CD8-positive, alpha-beta memory T cell (primary cell): ENCODE data around the gene WDR48. TPM values are rescaled to one million over a fixed set of nuclear protein-coding genes. Genes with fewer than 3 reads are reported as not detected.
A peak's percentile ranks its signal among the peaks of the same experiment; 100 is the strongest.

ENCODE experiments used
- CTCF ChIA-PET: fragments of 350-600 bp; sonication (Branson Sonifier 250); formaldehyde crosslinking; loops from one replicate; lab custom pipeline; 2021; ENCODE audit warnings: antibody characterized with exemption; lab: Charles Lee
- POLR2A ChIA-PET: fragments of 350-600 bp; sonication (Branson Sonifier 250); formaldehyde crosslinking; loops from one replicate; lab custom pipeline; 2021; ENCODE audit warnings: antibody characterized with exemption; lab: Charles Lee
- DNase-seq, 5 donors: peaks; one replicate each; pipeline versions ENCODE4 v3.0.0 to v3.0.0-alpha.2; 2020 to 2022; ENCODE audit warnings: mixed read lengths in 1 of 5
- H3K27ac ChIP-seq: one replicate; pipeline ENCODE4 v1.7.0; 2013; ENCODE audit warnings: low read depth, mild to moderate bottlenecking, low read length, moderate library complexity
- H3K27me3 ChIP-seq: 2 replicates; pipeline ENCODE4 v1.7.0; 2013; ENCODE audit warnings: low read length, mild to moderate bottlenecking; ENCODE audit not compliant: insufficient read depth, poor library complexity, severe bottlenecking
- H3K36me3 ChIP-seq: 2 replicates; pipeline ENCODE4 v1.7.0; 2013; ENCODE audit warnings: mild to moderate bottlenecking, low read length, moderate library complexity; ENCODE audit not compliant: insufficient read depth
- H3K4me1 ChIP-seq: 2 replicates; pipeline ENCODE4 v1.7.0; 2013; ENCODE audit warnings: mild to moderate bottlenecking, low read length, moderate library complexity; ENCODE audit not compliant: insufficient read depth
- H3K4me3 ChIP-seq: 2 replicates; pipeline ENCODE4 v1.7.0; 2013; ENCODE audit warnings: mild to moderate bottlenecking, low read length
- H3K9me3 ChIP-seq: 2 replicates; pipeline ENCODE4 v1.7.0; 2013; ENCODE audit warnings: mild to moderate bottlenecking, low read length
- H3K27ac Mint-ChIP-seq, 8 donors: one replicate each; pipeline ENCODE4 v1.8.0; 2020 to 2021; ENCODE audit warnings: mixed read lengths in 8 of 8, mild to moderate bottlenecking in 6 of 8, inconsistent platforms in 3 of 8, moderate library complexity in 3 of 8
- H3K27me3 Mint-ChIP-seq, 2 donors: one replicate each; pipeline ENCODE4 v1.8.0; 2020 to 2021; ENCODE audit warnings: mixed read lengths in 2 of 2, mild to moderate bottlenecking in 1 of 2, moderate library complexity in 1 of 2
- H3K36me3 Mint-ChIP-seq, 3 donors: one replicate each; pipeline ENCODE4 v1.8.0; 2020 to 2021; ENCODE audit warnings: mixed read lengths in 3 of 3, inconsistent platforms in 1 of 3, mild to moderate bottlenecking in 1 of 3
- H3K4me1 Mint-ChIP-seq, 3 donors: one replicate each; pipeline ENCODE4 v1.8.0; 2020 to 2021; ENCODE audit warnings: mixed read lengths in 3 of 3, inconsistent platforms in 1 of 3, mild to moderate bottlenecking in 1 of 3
- H3K4me3 Mint-ChIP-seq, 7 donors: one replicate each; pipeline ENCODE4 v1.8.0; 2020 to 2021; ENCODE audit warnings: mixed read lengths in 7 of 7, mild to moderate bottlenecking in 6 of 7, moderate library complexity in 4 of 7, inconsistent platforms in 2 of 7
- H3K9me3 Mint-ChIP-seq, 5 donors: one replicate each; pipeline ENCODE4 v1.8.0; 2020 to 2022; ENCODE audit warnings: mixed read lengths in 5 of 5, mild to moderate bottlenecking in 3 of 5, moderate library complexity in 2 of 5, inconsistent platforms in 1 of 5
- polyA plus RNA-seq: library from polyadenylated mRNA; unstranded; fragments of 300-500 nt; fragmentation: Illumina TruSeq; gene quantifications from one replicate; pipeline ENCODE4 v1.2.3, GENCODE V29; 2021
- total RNA-seq, 2 experiments: library from RNA; stranded (reverse); gene quantifications; one replicate each; pipeline ENCODE4 v1.2.3, GENCODE V29; 2021

Gene WDR48
- total and polyA plus RNA-seq, 3 experiments from 2014 or later: 44.7 to 46.3 (median 44.7) TPM

DNA sequence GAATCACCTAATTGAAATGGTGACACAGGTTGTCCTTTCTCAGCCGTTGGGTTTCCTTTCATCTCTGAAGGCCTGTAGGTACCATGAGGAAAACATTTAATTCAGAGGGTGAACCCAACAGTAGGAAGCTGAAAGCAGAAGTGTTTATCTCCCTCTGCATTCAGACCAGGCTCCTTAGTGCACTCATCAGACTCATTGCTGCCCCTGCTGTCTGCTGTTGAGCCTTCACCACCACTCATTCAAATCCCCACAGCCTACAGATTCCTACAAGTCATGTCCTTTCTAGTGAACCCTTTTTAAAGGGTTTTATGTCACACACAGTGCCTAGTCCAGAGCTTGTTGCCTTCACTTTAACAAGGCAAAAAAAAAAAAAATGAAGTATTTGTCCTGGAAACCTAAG lies 13.4 kb downstream of the WDR48 start:
- no peak overlapping the region for H3K4me3 Mint-ChIP-seq
- Histone ChIP-seq H3K36me3 (peaks cover 11% of the 10 kb centered on the region), H3K27ac (no peak overlapping the region), H3K9me3 (no peaks in the 10 kb centered on the region), H3K4me1 (no peaks in the 10 kb centered on the region), H3K27me3 (no peaks in the 10 kb centered on the region), H3K4me3 (no peak overlapping the region)
- H3K9me3 Mint-ChIP-seq: no peaks in the 10 kb centered on the region
- H3K36me3 Mint-ChIP-seq: peaks cover 7 to 71% (median 18%) of the 10 kb centered on the region in 3 donors
- ChIA-PET CTCF (interaction anchor here (0.7 to 1.0 kb wide), 2 partner anchors 53 to 223 kb away, joined by 3 read pairs; no protein-coding TSS in a partner anchor), POLR2A (no interaction called here)
- H3K27me3 Mint-ChIP-seq: peaks cover 0 to 3% of the 10 kb centered on the region in 2 donors
- peak overlapping the region in 3 of 8 donors; percentile 6 to 33 (median 22) for H3K27ac Mint-ChIP-seq
- DNase-seq: no peak
- peaks cover 25 to 39% (median 35%) of the 10 kb centered on the region in 3 donors for H3K4me1 Mint-ChIP-seq

DNA sequence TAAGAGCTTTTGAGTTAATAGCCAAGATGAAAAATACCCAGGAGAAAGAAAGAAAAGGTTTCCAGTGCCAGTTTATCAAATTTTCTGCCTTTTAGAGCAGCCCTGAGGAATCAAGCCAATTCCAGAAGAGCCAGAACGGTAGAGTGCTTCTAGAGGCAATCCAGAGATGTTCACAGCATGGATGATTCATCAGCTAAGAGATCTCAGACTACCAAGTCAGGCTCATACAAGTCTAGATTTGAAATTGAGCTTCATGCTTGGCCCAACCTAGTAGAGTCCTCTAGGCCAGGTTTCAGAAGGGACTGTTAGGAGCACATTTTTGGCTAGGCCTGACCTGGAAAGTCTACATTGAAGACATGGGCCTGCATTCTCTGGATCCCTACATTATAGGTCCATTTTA lies 15.5 kb downstream of the WDR48 start:
- H3K9me3 ChIP-seq: no peaks in the 10 kb centered on the region
- Mint-ChIP-seq H3K9me3 (no peaks in the 10 kb centered on the region), H3K27me3 (peaks cover 0 to 1% of the 10 kb centered on the region in 2 donors), H3K4me1 (peaks cover 10 to 27% (median 20%) of the 10 kb centered on the region in 3 donors), H3K36me3 (peaks cover 19 to 84% (median 24%) of the 10 kb centered on the region in 3 donors), H3K27ac (no peak overlapping the region), H3K4me3 (no peak overlapping the region)
- no peaks in the 10 kb centered on the region for H3K27me3 ChIP-seq
- POLR2A ChIA-PET: no interaction called here
- peaks cover 18% of the 10 kb centered on the region for H3K36me3 ChIP-seq
- H3K4me3 ChIP-seq: no peak overlapping the region
- CTCF ChIA-PET: no interaction called here
- H3K27ac ChIP-seq: no peak overlapping the region
- no peak for DNase-seq
- no peaks in the 10 kb centered on the region for H3K4me1 ChIP-seq

DNA sequence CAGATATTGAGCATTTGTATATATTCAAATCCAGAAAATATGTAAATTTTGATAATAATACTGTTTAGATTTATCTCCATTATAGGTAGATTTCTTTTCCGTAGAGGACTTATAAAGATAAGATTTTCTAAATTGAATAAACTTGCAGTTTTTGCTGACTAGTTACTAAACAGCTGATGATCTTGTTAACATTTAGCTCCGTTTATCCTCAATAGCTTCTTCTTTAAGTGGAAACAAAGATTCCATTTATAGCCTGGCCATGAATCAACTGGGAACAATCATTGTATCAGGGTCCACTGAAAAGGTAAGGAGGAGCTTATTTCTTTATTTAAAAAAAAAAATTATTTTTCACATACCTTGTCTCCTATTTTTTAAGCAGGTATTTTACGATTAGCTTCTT lies 16.7 kb downstream of the WDR48 start:
- Histone ChIP-seq H3K27ac (no peak overlapping the region), H3K9me3 (no peaks in the 10 kb centered on the region), H3K4me1 (no peaks in the 10 kb centered on the region), H3K27me3 (no peaks in the 10 kb centered on the region), H3K36me3 (peaks cover 23% of the 10 kb centered on the region), H3K4me3 (no peak overlapping the region)
- ChIA-PET CTCF (no interaction called here), POLR2A (no interaction called here)
- no peak overlapping the region for H3K4me3 Mint-ChIP-seq
- no peaks in the 10 kb centered on the region for H3K9me3 Mint-ChIP-seq
- H3K4me1 Mint-ChIP-seq: peaks cover 7 to 17% (median 14%) of the 10 kb centered on the region in 3 donors
- no peak for DNase-seq
- H3K27me3 Mint-ChIP-seq: no peaks in the 10 kb centered on the region
- H3K27ac Mint-ChIP-seq: no peak overlapping the region
- peaks cover 22 to 89% (median 33%) of the 10 kb centered on the region in 3 donors for H3K36me3 Mint-ChIP-seq

DNA sequence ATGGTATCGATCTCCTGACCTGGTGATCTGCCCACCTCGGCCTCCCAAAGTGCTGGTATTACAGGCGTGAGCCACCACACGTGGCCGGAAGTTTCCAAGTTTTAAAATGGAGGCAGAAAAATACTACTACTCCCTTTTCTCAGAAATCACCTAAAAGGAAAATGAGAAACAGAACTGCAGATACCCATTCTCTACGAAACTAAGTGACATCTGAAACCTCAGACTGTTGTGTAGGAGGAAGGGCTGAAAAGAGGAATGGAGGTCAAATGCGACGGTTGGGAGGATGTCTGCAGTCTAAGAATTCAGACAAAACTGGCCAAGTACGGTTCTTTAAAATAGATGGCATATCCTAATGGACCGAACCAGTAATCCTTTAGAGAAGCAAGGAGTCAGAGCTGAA lies 24.1 kb downstream of the WDR48 start:
- Histone ChIP-seq H3K27ac (no peak overlapping the region), H3K4me3 (no peak overlapping the region), H3K4me1 (no peaks in the 10 kb centered on the region), H3K9me3 (no peaks in the 10 kb centered on the region), H3K36me3 (peaks cover 32% of the 10 kb centered on the region), H3K27me3 (no peaks in the 10 kb centered on the region)
- H3K4me3 Mint-ChIP-seq: no peak overlapping the region
- ChIA-PET POLR2A (no interaction called here), CTCF (interaction anchor here (1.3 kb wide), 1 partner anchor 213 kb away, joined by 3 read pairs; no protein-coding TSS in a partner anchor)
- peaks cover 0 to 2% (median 0%) of the 10 kb centered on the region in 3 donors for H3K4me1 Mint-ChIP-seq
- H3K36me3 Mint-ChIP-seq: peaks cover 31 to 85% (median 47%) of the 10 kb centered on the region in 3 donors
- DNase-seq: no peak
- H3K9me3 Mint-ChIP-seq: no peaks in the 10 kb centered on the region
- H3K27me3 Mint-ChIP-seq: no peaks in the 10 kb centered on the region
- peak overlapping the region in 1 of 8 donors; percentile 46 for H3K27ac Mint-ChIP-seq

DNA sequence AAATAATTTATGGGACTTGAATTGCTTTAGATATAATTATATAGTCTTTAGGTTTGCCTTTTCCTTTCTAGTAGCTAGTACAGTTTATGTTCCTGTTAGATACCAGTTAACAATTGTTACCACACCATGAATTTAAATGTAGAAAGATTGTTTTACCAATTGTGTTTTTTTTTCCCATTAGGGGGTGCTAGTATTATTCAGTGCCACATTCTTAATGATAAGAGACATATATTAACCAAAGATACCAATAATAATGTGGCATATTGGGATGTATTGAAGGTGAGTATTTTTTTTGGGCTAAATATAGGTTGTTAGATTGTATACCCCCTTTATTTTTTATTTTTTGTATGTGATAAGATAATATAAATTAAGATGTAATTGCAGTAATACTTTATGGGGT lies 27.7 kb downstream of the WDR48 start:
- ChIA-PET POLR2A (no interaction called here), CTCF (interaction anchor here (2.1 kb wide), 1 partner anchor 212 kb away, joined by 6 read pairs; no protein-coding TSS in a partner anchor)
- Mint-ChIP-seq H3K27ac (peak overlapping the region in 3 of 8 donors; percentile 28 to 89 (median 48)), H3K4me3 (no peak overlapping the region), H3K36me3 (peaks cover 24 to 81% (median 37%) of the 10 kb centered on the region in 3 donors), H3K9me3 (no peaks in the 10 kb centered on the region), H3K27me3 (no peaks in the 10 kb centered on the region), H3K4me1 (peaks cover 0 to 2% (median 0%) of the 10 kb centered on the region in 3 donors)
- no peaks in the 10 kb centered on the region for H3K27me3 ChIP-seq
- H3K36me3 ChIP-seq: peaks cover 16% of the 10 kb centered on the region
- no peak overlapping the region for H3K27ac ChIP-seq
- no peak for DNase-seq
- H3K4me3 ChIP-seq: no peak overlapping the region
- H3K4me1 ChIP-seq: no peaks in the 10 kb centered on the region
- no peaks in the 10 kb centered on the region for H3K9me3 ChIP-seq

DNA sequence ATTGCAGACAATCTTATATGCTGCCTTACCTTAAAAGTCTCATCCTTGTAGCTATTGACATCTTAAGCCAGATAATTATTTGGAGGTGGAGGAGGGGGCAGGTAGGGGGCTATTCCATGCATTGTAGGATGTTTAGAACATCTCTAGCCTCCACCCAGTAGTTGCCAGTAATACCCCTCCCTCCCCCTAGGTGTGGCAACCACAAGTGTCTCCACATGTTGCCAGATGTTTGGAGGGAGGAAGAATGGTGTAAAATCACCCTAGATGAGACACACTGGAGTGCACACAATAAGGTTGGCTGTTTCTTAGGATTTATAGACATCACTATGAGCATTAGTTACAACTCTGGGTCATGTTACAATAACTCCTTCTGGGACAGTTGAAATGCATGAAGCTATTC lies 28.2 kb downstream of the WDR48 start:
- H3K36me3 ChIP-seq: peaks cover 11% of the 10 kb centered on the region
- CTCF ChIA-PET: interaction anchor here (2.1 kb wide), 1 partner anchor 212 kb away, joined by 6 read pairs; no protein-coding TSS in a partner anchor

DNA sequence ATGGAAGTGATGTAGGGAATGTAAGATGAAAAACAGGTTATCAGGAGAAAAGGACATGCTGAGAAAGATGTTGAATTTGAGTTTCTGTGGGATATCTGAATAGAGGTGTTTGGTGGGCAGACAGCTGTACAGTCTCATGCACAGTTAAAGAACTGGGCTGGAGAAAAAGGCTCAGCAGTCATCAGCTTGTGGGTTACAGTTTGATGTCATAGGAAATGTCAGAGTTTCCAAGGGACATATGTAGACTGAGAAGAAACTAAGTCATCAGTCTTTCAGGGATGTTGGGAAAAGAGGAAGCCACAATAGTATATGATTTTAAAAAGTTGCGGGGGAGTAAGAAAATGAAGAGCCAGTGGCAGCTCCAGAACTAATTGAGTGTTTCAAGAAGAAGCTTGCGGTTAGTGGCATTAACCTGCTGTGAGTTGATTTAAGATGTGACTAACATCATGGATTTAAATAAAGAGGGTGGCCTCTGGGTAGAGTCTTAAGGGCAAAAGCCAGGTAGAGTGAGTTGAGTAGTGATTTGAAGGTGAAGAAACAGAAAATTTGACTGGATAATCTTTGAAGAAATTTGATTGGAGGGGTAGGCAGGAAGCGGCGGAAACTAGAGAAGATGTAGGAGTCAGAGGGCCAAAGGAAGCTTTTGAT lies 31.0 kb downstream of the WDR48 start:
- H3K4me3 Mint-ChIP-seq: no peak overlapping the region
- H3K9me3 Mint-ChIP-seq: no peaks in the 10 kb centered on the region
- Histone ChIP-seq H3K36me3 (peaks cover 24% of the 10 kb centered on the region), H3K4me3 (no peak overlapping the region), H3K27me3 (no peaks in the 10 kb centered on the region), H3K9me3 (no peaks in the 10 kb centered on the region), H3K27ac (no peak overlapping the region), H3K4me1 (no peaks in the 10 kb centered on the region)
- H3K27me3 Mint-ChIP-seq: no peaks in the 10 kb centered on the region
- H3K27ac Mint-ChIP-seq: peak overlapping the region in 5 of 8 donors; percentile 6 to 76 (median 35)
- CTCF ChIA-PET: no interaction called here
- no peak for DNase-seq
- peaks cover 10 to 81% (median 27%) of the 10 kb centered on the region in 3 donors for H3K36me3 Mint-ChIP-seq
- H3K4me1 Mint-ChIP-seq: peaks cover 0 to 2% (median 0%) of the 10 kb centered on the region in 3 donors
- POLR2A ChIA-PET: no interaction called here

More for the DNA sequence above, 28.2 kb downstream of the WDR48 start:
- no peaks in the 10 kb centered on the region for H3K27me3 ChIP-seq
- no peaks in the 10 kb centered on the region for H3K9me3 ChIP-seq
- Mint-ChIP-seq H3K36me3 (peaks cover 22 to 78% (median 38%) of the 10 kb centered on the region in 3 donors), H3K27ac (peak overlapping the region in 3 of 8 donors; percentile 20 to 48 (median 20)), H3K9me3 (no peaks in the 10 kb centered on the region), H3K4me1 (peaks cover 0 to 2% (median 0%) of the 10 kb centered on the region in 3 donors), H3K4me3 (no peak overlapping the region), H3K27me3 (no peaks in the 10 kb centered on the region)
- DNase-seq: no peak
- H3K27ac ChIP-seq: no peak overlapping the region
- POLR2A ChIA-PET: no interaction called here
- H3K4me1 ChIP-seq: no peaks in the 10 kb centered on the region
- H3K4me3 ChIP-seq: no peak overlapping the region

DNA sequence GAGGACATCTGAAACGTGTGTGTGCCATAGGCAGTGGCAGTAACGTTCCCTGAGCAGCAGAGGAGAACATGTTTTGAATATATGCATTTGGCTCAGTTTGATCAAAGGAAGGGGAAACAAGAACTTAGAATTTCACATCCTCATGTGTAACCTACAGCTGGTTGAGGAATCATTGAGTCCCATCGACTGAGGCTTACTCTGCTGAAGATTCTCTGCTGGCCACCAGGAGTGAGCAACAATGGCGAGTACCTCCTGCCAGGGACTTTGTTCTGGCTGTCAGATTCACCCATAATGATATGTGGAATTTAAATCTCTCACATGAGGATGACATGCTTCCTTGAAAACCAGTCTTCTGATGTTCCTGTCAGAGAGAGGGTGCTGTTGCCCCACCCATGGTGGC lies 34.3 kb downstream of the WDR48 start:
- Histone ChIP-seq H3K36me3 (peaks cover 38% of the 10 kb centered on the region), H3K27me3 (no peaks in the 10 kb centered on the region), H3K4me3 (no peak overlapping the region), H3K9me3 (no peaks in the 10 kb centered on the region), H3K27ac (no peak overlapping the region), H3K4me1 (no peaks in the 10 kb centered on the region)
- no peaks in the 10 kb centered on the region for H3K27me3 Mint-ChIP-seq
- H3K36me3 Mint-ChIP-seq: peaks cover 7 to 93% (median 29%) of the 10 kb centered on the region in 3 donors
- DNase-seq: no peak
- H3K4me3 Mint-ChIP-seq: no peak overlapping the region
- CTCF ChIA-PET: interaction anchor here (0.9 kb wide), 1 partner anchor 204 kb away, joined by 3 read pairs; no protein-coding TSS in a partner anchor
- no peaks in the 10 kb centered on the region for H3K9me3 Mint-ChIP-seq
- H3K4me1 Mint-ChIP-seq: no peaks in the 10 kb centered on the region
- peak overlapping the region in 2 of 8 donors; percentile 58 to 69 for H3K27ac Mint-ChIP-seq
- POLR2A ChIA-PET: no interaction called here
